ENCODE results near the gene TGFA.

GRCh38 chr2:70426341-70426740 lies 127.3 kb downstream of the TGFA start:
- no peak for TF ChIP-seq CTCF (IDR thresholded peaks at IDR 0.05)
- TF ChIP-seq POLR2A (IDR thresholded peaks at IDR 0.05), result no peak
- TF ChIP-seq POLR2AphosphoS5 (IDR thresholded peaks at IDR 0.05), result no peak
- TF ChIP-seq EP300 (IDR thresholded peaks at IDR 0.05), result no peak

Measured in upper lobe of left lung (tissue), 4 donors.